ENCODE measurements around the gene C9orf50. TPM values are rescaled to one million over a fixed set of nuclear protein-coding genes. Genes with fewer than 3 reads are reported as not detected.

Gene C9orf50
- total RNA-seq, 1 donor, result not detected

DNA sequence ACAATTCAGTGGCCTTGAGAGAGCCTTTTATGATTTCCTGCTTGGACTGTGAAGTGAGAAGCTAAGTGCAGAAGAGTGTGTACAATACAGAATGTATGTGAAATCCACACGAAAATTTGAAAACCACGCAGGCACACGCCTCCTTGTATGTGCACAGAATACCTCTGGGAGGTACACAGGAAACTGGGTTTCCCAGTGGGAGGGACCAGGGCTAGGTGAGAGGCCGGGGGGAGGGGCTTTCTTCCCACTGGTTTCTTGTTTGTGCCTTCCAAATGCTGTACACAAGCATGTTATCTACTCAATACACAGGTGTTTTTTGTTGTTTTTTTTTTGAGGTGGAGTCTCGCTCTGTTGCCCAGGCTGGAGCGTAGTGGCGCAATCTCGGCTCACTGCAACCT is 16.1 kb downstream of the C9orf50 start:
- no peak overlapping the region for H3K4me3 ChIP-seq (ENCODE audit: low read depth, low read length)
- TF ChIP-seq, protein P1, sequence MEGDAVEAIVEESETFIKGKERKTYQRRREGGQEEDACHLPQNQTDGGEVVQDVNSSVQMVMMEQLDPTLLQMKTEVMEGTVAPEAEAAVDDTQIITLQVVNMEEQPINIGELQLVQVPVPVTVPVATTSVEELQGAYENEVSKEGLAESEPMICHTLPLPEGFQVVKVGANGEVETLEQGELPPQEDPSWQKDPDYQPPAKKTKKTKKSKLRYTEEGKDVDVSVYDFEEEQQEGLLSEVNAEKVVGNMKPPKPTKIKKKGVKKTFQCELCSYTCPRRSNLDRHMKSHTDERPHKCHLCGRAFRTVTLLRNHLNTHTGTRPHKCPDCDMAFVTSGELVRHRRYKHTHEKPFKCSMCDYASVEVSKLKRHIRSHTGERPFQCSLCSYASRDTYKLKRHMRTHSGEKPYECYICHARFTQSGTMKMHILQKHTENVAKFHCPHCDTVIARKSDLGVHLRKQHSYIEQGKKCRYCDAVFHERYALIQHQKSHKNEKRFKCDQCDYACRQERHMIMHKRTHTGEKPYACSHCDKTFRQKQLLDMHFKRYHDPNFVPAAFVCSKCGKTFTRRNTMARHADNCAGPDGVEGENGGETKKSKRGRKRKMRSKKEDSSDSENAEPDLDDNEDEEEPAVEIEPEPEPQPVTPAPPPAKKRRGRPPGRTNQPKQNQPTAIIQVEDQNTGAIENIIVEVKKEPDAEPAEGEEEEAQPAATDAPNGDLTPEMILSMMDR (IDR thresholded peaks at IDR 0.05; ENCODE audit: insufficient read depth, low read length), result no peak

DNA sequence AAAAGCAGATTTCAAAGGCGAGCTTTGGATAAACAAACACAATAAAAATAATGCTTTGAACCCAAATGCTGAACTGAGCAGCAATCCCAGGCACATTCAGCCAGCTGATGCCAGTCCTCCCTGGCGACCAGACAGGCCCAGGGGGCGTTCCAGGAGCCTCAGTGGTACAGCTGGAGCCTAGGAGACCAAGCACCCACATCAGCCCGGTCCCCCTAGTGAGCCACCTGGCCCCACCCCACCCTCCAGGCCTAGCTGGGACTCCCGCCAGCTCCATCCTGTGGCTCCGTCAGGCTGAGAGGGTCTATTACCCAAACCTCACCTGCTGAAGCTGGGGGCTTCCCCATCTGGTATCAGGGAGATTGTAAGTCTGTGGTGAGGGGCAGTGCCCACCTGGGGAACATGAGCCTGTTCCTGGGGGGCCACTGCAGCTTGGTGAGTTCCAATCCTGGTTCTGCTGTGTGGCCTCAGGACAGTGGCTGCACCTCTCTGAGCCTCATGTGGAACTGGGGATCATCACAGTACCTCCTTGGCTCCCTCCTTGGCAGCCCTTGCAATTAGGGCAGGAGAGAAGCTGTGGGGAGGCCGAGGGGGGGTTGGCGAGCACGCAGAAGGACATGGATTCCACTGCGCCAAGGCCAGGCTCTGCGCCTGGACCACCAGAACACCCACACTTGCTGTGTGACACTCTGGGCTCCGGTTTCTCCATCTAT is 16.7 kb downstream of the C9orf50 start:
- H3K4me3 ChIP-seq (ENCODE audit: low read depth, low read length), result no peak overlapping the region
- TF ChIP-seq, protein P1 (IDR thresholded peaks at IDR 0.05; ENCODE audit: insufficient read depth, low read length), result no peak
- no peak for DNase-seq (ENCODE audit: low read depth)

More for the DNA sequence above, 16.1 kb downstream of the C9orf50 start:
- no peak for DNase-seq (ENCODE audit: low read depth)

DNA sequence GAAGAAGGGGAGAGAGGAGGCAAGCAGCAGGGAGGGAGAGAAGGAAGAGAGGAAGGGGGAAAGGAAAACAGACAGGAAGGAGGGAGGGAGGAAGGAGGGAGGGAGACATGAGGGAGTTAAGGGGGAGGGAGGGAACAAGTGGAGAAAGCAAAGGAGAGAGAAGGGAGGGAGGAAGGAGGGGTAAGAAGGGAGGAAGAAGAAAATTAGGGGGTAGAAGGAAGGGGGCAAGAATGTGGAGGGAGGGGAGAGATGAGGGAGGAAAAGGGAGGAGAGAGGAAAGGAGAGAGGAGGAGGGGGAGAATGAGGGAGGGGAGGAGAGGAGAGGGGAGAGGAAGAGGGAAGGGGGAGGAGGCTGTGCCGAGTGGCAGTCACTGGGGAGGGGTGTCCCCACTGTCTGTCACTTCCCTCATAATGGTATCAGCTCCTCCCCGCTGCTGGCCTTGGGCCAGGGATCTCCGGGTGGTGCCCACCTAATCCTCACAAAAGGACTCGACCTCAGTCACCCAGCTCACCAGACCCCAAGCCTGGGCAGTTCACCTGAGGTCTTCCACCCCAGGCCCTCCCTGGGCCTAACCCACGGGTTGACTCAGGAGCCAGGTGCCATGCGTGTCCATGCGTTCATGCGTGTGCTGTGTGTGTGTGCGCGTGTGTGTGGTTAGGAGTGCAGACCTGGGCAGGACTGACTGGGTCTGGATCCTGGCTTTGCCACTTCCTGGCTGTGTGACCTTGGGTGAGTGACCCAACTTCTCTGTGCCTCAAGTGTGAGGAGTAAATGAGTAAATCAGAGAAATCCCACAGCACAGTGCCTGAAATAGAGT is 18.1 kb downstream of the C9orf50 start:
- H3K4me3 ChIP-seq (ENCODE audit: low read depth, low read length), result no peak overlapping the region
- no peak for DNase-seq (ENCODE audit: low read depth)
- TF ChIP-seq, protein P1 (IDR thresholded peaks at IDR 0.05; ENCODE audit: insufficient read depth, low read length), result no peak

DNA sequence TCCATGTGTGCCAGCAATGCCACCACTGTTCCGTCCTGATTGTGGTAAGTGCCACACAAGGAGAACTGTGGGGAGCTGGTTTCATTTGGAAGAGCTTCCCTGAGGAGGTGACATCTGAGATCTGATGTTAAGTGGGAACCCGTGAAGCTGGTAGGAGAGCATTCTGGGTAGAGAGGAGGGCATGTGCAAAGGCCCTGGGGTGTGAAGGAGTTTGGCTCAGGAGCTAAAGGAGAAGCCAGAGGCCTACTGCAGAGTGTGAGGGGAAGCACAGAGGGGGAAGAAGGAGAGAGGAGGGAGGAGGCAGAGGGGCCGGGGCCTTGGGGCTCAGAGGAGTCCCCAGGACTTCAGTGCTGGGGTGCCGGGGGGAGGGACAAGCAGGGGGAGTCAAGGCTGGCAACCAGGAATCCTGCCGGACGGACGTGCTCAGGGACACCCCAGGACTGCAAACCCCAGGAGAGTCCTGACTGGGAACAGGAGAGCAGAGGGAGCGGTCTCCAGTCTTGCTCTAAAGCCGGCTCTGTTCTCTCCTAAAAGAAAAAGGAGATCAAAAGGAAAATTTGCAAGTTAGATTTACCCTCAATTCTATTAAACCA is 19.7 kb downstream of the C9orf50 start:
- DNase-seq (ENCODE audit: low read depth), result no peak
- no peak overlapping the region for H3K4me3 ChIP-seq (ENCODE audit: low read depth, low read length)
- TF ChIP-seq, protein P1 (IDR thresholded peaks at IDR 0.05; ENCODE audit: insufficient read depth, low read length), result no peak

DNA sequence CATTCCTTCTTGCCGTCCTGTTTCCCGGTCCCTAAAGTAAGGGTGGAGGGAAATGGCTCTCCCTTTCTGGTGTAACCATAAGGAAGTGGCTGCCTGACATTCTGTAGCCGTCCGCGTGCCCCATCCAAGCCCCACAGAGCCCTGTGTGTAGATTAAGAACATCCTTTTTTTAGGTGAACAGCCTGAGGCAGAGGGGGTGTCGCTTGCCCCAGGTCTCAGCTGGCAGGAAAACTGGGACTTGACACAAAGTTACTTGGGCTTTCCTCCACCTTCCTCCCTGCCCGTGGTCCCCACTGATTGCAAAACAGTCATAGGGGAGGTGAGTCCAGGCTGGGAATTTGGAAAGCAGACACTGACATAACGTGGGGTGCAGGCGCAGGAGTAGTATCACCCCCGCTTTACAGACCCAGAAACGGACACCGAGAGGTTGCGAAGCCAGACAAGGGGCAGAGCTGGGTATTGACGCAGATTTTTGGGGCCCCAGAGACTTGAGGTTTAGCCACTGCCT is 22.8 kb downstream of the C9orf50 start:
- DNase-seq (ENCODE audit: low read depth), result no peak
- TF ChIP-seq, protein P1 (IDR thresholded peaks at IDR 0.05; ENCODE audit: insufficient read depth, low read length), result no peak
- H3K4me3 ChIP-seq (ENCODE audit: low read depth, low read length), result no peak overlapping the region

DNA sequence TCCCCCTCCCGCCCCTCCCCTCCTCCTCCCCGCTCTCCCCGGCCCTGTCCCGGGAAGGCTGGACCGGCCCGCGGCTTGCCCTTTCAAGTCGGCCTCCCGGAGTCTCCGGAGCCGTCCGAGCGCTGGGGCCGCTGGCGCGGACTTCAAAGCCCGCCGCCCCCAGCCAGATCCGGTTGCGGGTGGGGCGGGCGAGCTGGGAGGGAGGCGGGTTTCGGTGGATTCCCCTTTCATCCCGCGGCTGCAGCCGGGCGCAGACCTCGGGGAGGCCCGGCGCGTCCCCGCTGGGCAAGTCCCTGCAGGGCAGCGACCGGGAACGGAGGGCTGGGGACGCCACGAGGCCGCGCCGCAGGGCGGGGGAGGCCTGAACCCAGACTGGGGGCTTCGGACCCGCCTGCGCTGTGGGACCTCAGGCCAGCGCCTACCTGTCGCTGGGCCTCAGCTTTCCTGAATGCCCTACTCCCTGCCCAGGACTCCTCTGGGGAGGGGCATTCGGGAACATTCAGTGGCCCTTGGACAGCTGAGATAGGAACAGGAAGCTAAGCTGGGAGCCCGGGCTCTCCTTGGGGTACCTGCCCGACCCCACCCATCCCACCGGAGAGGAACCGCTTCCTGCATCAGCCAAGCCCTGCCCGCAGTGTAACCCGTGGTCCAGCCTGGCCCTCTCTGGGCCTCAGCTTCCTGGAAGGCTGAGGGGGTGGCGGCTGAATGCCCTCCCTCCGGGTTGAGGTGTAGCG is 23.4 kb downstream of the C9orf50 start:
- TF ChIP-seq, protein P1 (IDR thresholded peaks at IDR 0.05; ENCODE audit: insufficient read depth, low read length), result no peak
- DNase-seq (ENCODE audit: low read depth), result peak; percentile 55
- H3K4me3 ChIP-seq (ENCODE audit: low read depth, low read length), result peak overlapping the region; percentile 50

All from fibroblast of the aortic adventitia (primary cell).